HepG2 (cell line): ENCODE data around the gene CYP4A22. TPM values are rescaled to one million over a fixed set of nuclear protein-coding genes. Genes with fewer than 3 reads are reported as not detected.

ENCODE experiments used
- ATAC-seq: fragments of 200-7000 bp; cut with Tn5 transposase; 3 replicates; pipeline ENCODE4 v1.9.1; 2020; ENCODE audit warnings: mild to moderate bottlenecking, moderate library complexity
- BruUV-seq: library from RNA; stranded (reverse); fragments of 400-500 nt; replicated peaks from 2 replicates; lab custom pipeline; 2021; lab: Mats Ljungman, UMichigan
- CTCF ChIA-PET: fragments of 300-600 bp; formaldehyde crosslinking; extraction: SDS; loops from one replicate; lab custom pipeline; 2021; ENCODE audit warnings: low total read pairs, inconsistent platforms, low intra/inter-chr PET ratio; lab: Yijun Ruan, JAX
- POLR2A ChIA-PET: fragments of 350-600 bp; sonication (Branson Sonifier 250); formaldehyde crosslinking; loops from one replicate; lab custom pipeline; 2020; ENCODE audit warnings: antibody characterized with exemption, inconsistent platforms; lab: Yijun Ruan, JAX
- DNase-seq: peaks from one replicate; pipeline ENCODE4 v3.0.0-alpha.2; 2015; ENCODE audit warnings: low spot score
- FAIRE-seq: peaks from 3 replicates; lab custom pipeline; 2011; peaks lifted over from hg19 to GRCh38; lab: Jason Lieb, UNC
- H2AFZ ChIP-seq: one replicate; pipeline ENCODE4 v1.6.1; 2011; ENCODE audit warnings: low read length, inconsistent platforms
- H3K27ac ChIP-seq: fragments of 300-600 bp; 3 replicates; pipeline ENCODE4 v1.8.0; 2011; ENCODE audit warnings: mixed run types, mild to moderate bottlenecking, mixed read lengths, low read length, inconsistent platforms; ENCODE audit not compliant: insufficient read depth; ENCODE audit errors: extremely low read length
- H3K27me3 ChIP-seq, 2 experiments: fragments of 200-600 bp in 1 of 2; 2 replicates in 1 of 2; 3 replicates in 1 of 2; pipeline versions ENCODE4 v1.6.0 to v1.8.0; 2011; ENCODE audit warnings: low read length in 2 of 2, mild to moderate bottlenecking in 2 of 2, moderate library complexity in 2 of 2, inconsistent platforms in 1 of 2; ENCODE audit not compliant: insufficient read depth in 2 of 2, control insufficient read depth in 1 of 2
- H3K36me3 ChIP-seq, 2 experiments: fragments of 200-600 bp in 1 of 2; replicated peaks in 1 of 2; 2 replicates in 1 of 2; 3 replicates in 1 of 2; pipeline versions ENCODE4 v1.5.1 to v1.8.0; 2011; ENCODE audit warnings: low read length in 2 of 2, inconsistent platforms in 1 of 2; ENCODE audit not compliant: insufficient read depth in 2 of 2, control insufficient read depth in 1 of 2
- H3K4me1 ChIP-seq: 2 replicates; pipeline ENCODE4 v1.5.1; 2012; ENCODE audit warnings: low read length, inconsistent platforms; ENCODE audit not compliant: insufficient read depth
- H3K4me2 ChIP-seq: 2 replicates; pipeline ENCODE4 v1.6.0; 2011; ENCODE audit warnings: low read depth, low read length, inconsistent platforms
- H3K4me3 ChIP-seq, 3 experiments: fragments of 200-600 bp in 1 of 3; sonication (generic), shearing (Covaris generic) in 1 of 3; replicated peaks in 1 of 3; 2 replicates each; pipeline ENCODE4 v1.5.1; 2011 to 2016; ENCODE audit warnings: low read length in 3 of 3, inconsistent platforms in 2 of 3, low read depth in 2 of 3, mild to moderate bottlenecking in 2 of 3, control low read depth in 1 of 3, mixed read lengths in 1 of 3; ENCODE audit not compliant: insufficient read depth in 1 of 3
- H3K79me2 ChIP-seq: one replicate; pipeline ENCODE4 v1.6.1; 2011; ENCODE audit warnings: low read length, inconsistent platforms; ENCODE audit not compliant: insufficient read depth
- H3K9ac ChIP-seq: 2 replicates; pipeline ENCODE4 v1.6.0; 2011; ENCODE audit warnings: mild to moderate bottlenecking, low read depth, low read length, inconsistent platforms; ENCODE audit not compliant: insufficient read depth
- H3K9me3 ChIP-seq: 2 replicates; pipeline ENCODE4 v1.5.1; 2012; ENCODE audit warnings: mild to moderate bottlenecking, low read length
- H4K20me1 ChIP-seq: 2 replicates; pipeline ENCODE4 v1.6.0; 2011; ENCODE audit warnings: inconsistent platforms, mild to moderate bottlenecking, low read length, moderate library complexity; ENCODE audit not compliant: insufficient read depth
- ATF7 ChIP-seq, 2 experiments: fragments of 450-650 bp in 1 of 2; sonication (generic) in 1 of 2; formaldehyde crosslinking in 1 of 2; IDR thresholded peaks; 2 replicates each; pipeline versions ENCODE4 v1.4.0 to v1.6.1; 2016 to 2020; ENCODE audit warnings: antibody characterized with exemption in 1 of 2, mild to moderate bottlenecking in 1 of 2, missing genetic modification reagents in 1 of 2
- ATRX ChIP-seq: sonication (generic); formaldehyde crosslinking; IDR thresholded peaks from 2 replicates; pipeline ENCODE4 v1.4.0; 2020; ENCODE audit warnings: missing genetic modification reagents, borderline replicate concordance
- GLI4 ChIP-seq: sonication (generic); formaldehyde crosslinking; IDR thresholded peaks from 2 replicates; pipeline ENCODE4 v1.5.1; 2020; ENCODE audit warnings: missing genetic modification reagents, mild to moderate bottlenecking, moderate library complexity, borderline replicate concordance
- HNF4G ChIP-seq, 2 experiments: sonication (generic) in 1 of 2; formaldehyde crosslinking in 1 of 2; IDR thresholded peaks; 2 replicates each; pipeline versions ENCODE4 v1.4.0 to v1.6.1; 2011 to 2020; ENCODE audit warnings: borderline replicate concordance in 2 of 2, low read depth in 2 of 2, mild to moderate bottlenecking in 2 of 2, low read length in 1 of 2, missing genetic modification reagents in 1 of 2, moderate library complexity in 1 of 2
- MED1 ChIP-seq: sonication (generic); formaldehyde crosslinking; IDR thresholded peaks from 2 replicates; pipeline ENCODE4 v1.4.0; 2020; ENCODE audit warnings: missing genetic modification reagents
- NFYC ChIP-seq: IDR thresholded peaks from 2 replicates; pipeline ENCODE4 v1.6.1; 2016; ENCODE audit warnings: missing genetic modification reagents, missing compliant biosample characterization
- NRL ChIP-seq: sonication (generic); formaldehyde crosslinking; IDR thresholded peaks from 2 replicates; pipeline ENCODE4 v1.5.0; 2020; ENCODE audit warnings: missing genetic modification reagents, mild to moderate bottlenecking, moderate library complexity, borderline replicate concordance
- PAWR ChIP-seq: sonication (generic); formaldehyde crosslinking; IDR thresholded peaks from 2 replicates; pipeline ENCODE4 v1.4.0; 2020; ENCODE audit warnings: missing genetic modification reagents, mild to moderate bottlenecking, borderline replicate concordance
- SOX6 ChIP-seq, 2 experiments: fragments of 450-650 bp in 1 of 2; sonication (generic) in 1 of 2; formaldehyde crosslinking in 1 of 2; IDR thresholded peaks; 2 replicates each; pipeline versions ENCODE4 v1.4.0 to v1.6.1; 2017 to 2020; ENCODE audit warnings: antibody characterized with exemption in 1 of 2, mild to moderate bottlenecking in 1 of 2, missing genetic modification reagents in 1 of 2
- TCF12 ChIP-seq, 2 experiments: fragments of 450-650 bp in 1 of 2; sonication (generic) in 1 of 2; formaldehyde crosslinking in 1 of 2; IDR thresholded peaks; 2 replicates each; pipeline versions ENCODE4 v1.6.1 to v1.8.0; 2017 to 2022; ENCODE audit warnings: antibody characterized with exemption in 1 of 2, mild to moderate bottlenecking in 1 of 2, missing genetic modification reagents in 1 of 2, moderate library complexity in 1 of 2
- TEAD3 ChIP-seq: optimal IDR thresholded peaks from 2 replicates; pipeline ENCODE3; 2016; ENCODE audit warnings: borderline replicate concordance
- ZFY ChIP-seq: sonication (generic); formaldehyde crosslinking; IDR thresholded peaks from 2 replicates; pipeline ENCODE4 v1.4.0; 2020; ENCODE audit warnings: missing genetic modification reagents
- ZNF230 ChIP-seq: sonication (generic); formaldehyde crosslinking; IDR thresholded peaks from 2 replicates; pipeline ENCODE4 v1.4.0; 2020; ENCODE audit warnings: mild to moderate bottlenecking, missing genetic modification reagents
- ZNF362 ChIP-seq: sonication (generic); formaldehyde crosslinking; IDR thresholded peaks from 2 replicates; pipeline ENCODE4 v1.4.0; 2020; ENCODE audit warnings: missing genetic modification reagents, mild to moderate bottlenecking, borderline replicate concordance
- ZNF431 ChIP-seq: sonication (generic); formaldehyde crosslinking; IDR thresholded peaks from 2 replicates; pipeline ENCODE4 v1.9.0; 2022; ENCODE audit warnings: missing genetic modification reagents, low read depth, mild to moderate bottlenecking, borderline replicate concordance
- ZNF556 ChIP-seq: sonication (generic); formaldehyde crosslinking; IDR thresholded peaks from 2 replicates; pipeline ENCODE4 v1.4.0; 2020; ENCODE audit warnings: mild to moderate bottlenecking, missing genetic modification reagents, borderline replicate concordance
- WGBS: methylation state at CpG from one replicate; pipeline ENCODE4 v1.1.6; 2017; ENCODE audit warnings: low lambda C conversion rate; 5-methylcytosine and 5-hydroxymethylcytosine counted together
- in situ Hi-C: cut with HindIII; loops from 2 replicates; pipeline ENCODE4 v1.10.0; 2017; ENCODE audit warnings: low pct_unique_long_range_greater_than_20kb; ENCODE audit not compliant: extremely low pct_ligation_motif_present
- intact Hi-C: fragments of 100-400 bp; cut with micrococcal nuclease; formaldehyde crosslinking; loops from one replicate; pipeline ENCODE4 v1.10.0; 2022; ENCODE audit not compliant: unreplicated experiment
- polyA plus RNA-seq, 8 experiments: library from polyadenylated mRNA; depleted of rRNA in 3 of 8; stranded (reverse) in 7 of 8; unstranded in 1 of 8; fragments of >200 nt; fragmentation: Illumina TruSeq in 4 of 8; extraction: Trizol in 4 of 8; gene quantifications; 2 replicates each; pipeline versions ENCODE4 v1.2.1 to v1.2.3, GENCODE V29; 2011 to 2016; ENCODE audit warnings: low read depth in 4 of 8, missing spikeins in 1 of 8, mixed read lengths in 1 of 8; ENCODE audit not compliant: insufficient read depth in 1 of 8
- total RNA-seq, 5 experiments: library from RNA; depleted of rRNA; stranded (reverse); fragments of >200 nt; fragmentation: Illumina TruSeq; extraction: Trizol; gene quantifications; 2 replicates each; pipeline ENCODE4 v1.2.3, GENCODE V29; 2016; ENCODE audit warnings: low read depth in 1 of 5

CYP4A22 gene
- total and polyA plus RNA-seq, 2 of the 13 experiments (the other 11 are each of a cell fraction or from before 2014, with no cell fraction given): not detected

GRCh38 chr1:47186267-47187185 is 49.3 kb downstream of the CYP4A22 start:
- Histone ChIP-seq H4K20me1 (no peaks in the 10 kb centered on the region), H3K4me3 (no peak overlapping the region), H3K4me2 (peak overlapping the region; percentile 47; the same call in 1 of the 2 replicates), H3K27ac (no peak overlapping the region), H3K36me3 (no peaks in the 10 kb centered on the region), H3K4me1 (peaks cover 87% of the 10 kb centered on the region), H3K27me3 (no peaks in the 10 kb centered on the region), H3K79me2 (no peaks in the 10 kb centered on the region), H2AFZ (no peak overlapping the region), H3K9ac (no peak overlapping the region), H3K9me3 (no peaks in the 10 kb centered on the region)
- BruUV-seq: no TSS peak
- DNase-seq: peak; percentile 75
- WGBS: 95% methylated on average over 8 of the region's 13 CpGs
- intact Hi-C loops (no loop called here), in situ Hi-C loops (loop anchor here (25.0 kb wide), 1 partner anchor 526 kb away; no protein-coding TSS in a partner anchor)
- ATAC-seq: peak; percentile 50
- POLR2A ChIA-PET: interaction anchor here (8.3 kb wide), 1 partner anchor 5 kb away, joined by 168 read pairs; no protein-coding TSS in a partner anchor
- CTCF ChIA-PET: no interaction called here
- FAIRE-seq: peak; percentile 28
- TF ChIP-seq NRL (CRISPR knock-in tag) (0 out of 2 replicates have a peak, but pooled peaks have one; percentile 39), GLI4 (no peak), TEAD3 (peak; percentile 28), ZFY (peak; percentile 24; the same call in 1 of the 2 replicates), ATRX (CRISPR knock-in tag) (no peak), ZNF362 (CRISPR knock-in tag) (peak; percentile 89; the same call in 1 of the 2 replicates), ZNF431 (CRISPR knock-in tag) (peak; percentile 96; the same call in 1 of the 2 replicates), ZNF556 (CRISPR knock-in tag) (no peak), SOX6 (IDR thresholded peaks at IDR 0.05) (no peak), SOX6 (CRISPR knock-in tag; IDR thresholded peaks at IDR 0.05) (0 out of 2 replicates have a peak, but pooled peaks have one; percentile 4), ATF7 (IDR thresholded peaks at IDR 0.05) (no peak), ATF7 (CRISPR knock-in tag; IDR thresholded peaks at IDR 0.05) (0 out of 2 replicates have a peak, but pooled peaks have one; percentile 29), MED1 (peak; percentile 52), TCF12 (IDR thresholded peaks at IDR 0.05) (no peak), TCF12 (CRISPR knock-in tag; IDR thresholded peaks at IDR 0.05) (no peak), ZNF230 (CRISPR knock-in tag) (no peak), HNF4G (IDR thresholded peaks at IDR 0.05; ENCODE audit: borderline replicate concordance, low read depth, low read length) (0 out of 2 replicates have a peak, but pooled peaks have one; percentile 12), HNF4G (CRISPR knock-in tag; IDR thresholded peaks at IDR 0.05; ENCODE audit: borderline replicate concordance, low read depth) (no peak), PAWR (no peak), NFYC (CRISPR knock-in tag) (peak; percentile 32; the same call in 1 of the 2 replicates)
